LNCaP clone FGC (cell line): Measurements from ENCODE around the gene KCNF1.

ENCODE experiments used
- DNase-seq: peaks from one replicate; pipeline ENCODE4 v3.0.0-alpha.2; 2011; ENCODE audit warnings: low read depth
- H3K4me3 ChIP-seq: 2 replicates; pipeline ENCODE4 v1.5.1; 2011; ENCODE audit warnings: mild to moderate bottlenecking, low read depth, low read length, control low read depth
- CTCF ChIP-seq: IDR thresholded peaks from 2 replicates; pipeline ENCODE4 v1.5.1; 2012; ENCODE audit warnings: mild to moderate bottlenecking; ENCODE audit not compliant: control insufficient read depth, insufficient read depth; ENCODE audit errors: extremely low read depth

KCNF1 gene

GRCh38 chr2:10918661-10919409 lies 7.1 kb downstream of the KCNF1 start:
- H3K4me3 ChIP-seq = no peak overlapping the region
- no peak for TF ChIP-seq CTCF
- no peak for DNase-seq

- no peak for DNase-seq
- no peak overlapping the region for H3K4me3 ChIP-seq
- no peak for TF ChIP-seq CTCF
Measured at GRCh38 chr2:10919410-10919770, 7.7 kb downstream of the KCNF1 start.

- no peak for TF ChIP-seq CTCF
- no peak for DNase-seq
- H3K4me3 ChIP-seq = no peak overlapping the region
Measured at GRCh38 chr2:10919771-10920621, 8.3 kb downstream of the KCNF1 start.

- no peak for DNase-seq
- no peak for TF ChIP-seq CTCF
- no peak overlapping the region for H3K4me3 ChIP-seq
Measured at GRCh38 chr2:10920764-10921388, 9.1 kb downstream of the KCNF1 start.

- DNase-seq = no peak
- no peak overlapping the region for H3K4me3 ChIP-seq
- no peak for TF ChIP-seq CTCF
Measured at GRCh38 chr2:10921525-10921924, 9.8 kb downstream of the KCNF1 start.

- TF ChIP-seq CTCF = no peak
- H3K4me3 ChIP-seq = no peak overlapping the region
- no peak for DNase-seq
Measured at GRCh38 chr2:10922307-10923007, 10.7 kb downstream of the KCNF1 start.
